HUES6 (cell line): ENCODE results near the gene STUM.
"Not testable (repeated sequence)": the region's sequence is repeated elsewhere in the genome, so short reads cannot be mapped to it uniquely, and the experiment has no call there.

Source experiments
- H3K27ac ChIP-seq: 2 replicates; pipeline ENCODE4 v1.7.0; 2013; ENCODE audit warnings: low read depth, mild to moderate bottlenecking, low read length, inconsistent platforms
- H3K27me3 ChIP-seq: 2 replicates; pipeline ENCODE4 v1.6.1; 2013; ENCODE audit warnings: low read length; ENCODE audit not compliant: control insufficient read depth, insufficient read depth
- H3K36me3 ChIP-seq: 2 replicates; pipeline ENCODE4 v1.6.1; 2013; ENCODE audit warnings: low read length; ENCODE audit not compliant: control insufficient read depth, insufficient read depth
- H3K4me1 ChIP-seq: 2 replicates; pipeline ENCODE4 v1.6.1; 2013; ENCODE audit warnings: low read length; ENCODE audit not compliant: control insufficient read depth, insufficient read depth
- H3K4me3 ChIP-seq: 2 replicates; pipeline ENCODE4 v1.5.1; 2013; ENCODE audit warnings: low read depth, low read length
- H3K9ac ChIP-seq: one replicate; pipeline ENCODE4 v1.6.1; 2013; ENCODE audit warnings: mild to moderate bottlenecking, low read length
- H3K9me3 ChIP-seq: 2 replicates; pipeline ENCODE4 v1.6.1; 2013; ENCODE audit warnings: low read depth, low read length; ENCODE audit not compliant: control insufficient read depth, insufficient read depth

STUM gene

DNA sequence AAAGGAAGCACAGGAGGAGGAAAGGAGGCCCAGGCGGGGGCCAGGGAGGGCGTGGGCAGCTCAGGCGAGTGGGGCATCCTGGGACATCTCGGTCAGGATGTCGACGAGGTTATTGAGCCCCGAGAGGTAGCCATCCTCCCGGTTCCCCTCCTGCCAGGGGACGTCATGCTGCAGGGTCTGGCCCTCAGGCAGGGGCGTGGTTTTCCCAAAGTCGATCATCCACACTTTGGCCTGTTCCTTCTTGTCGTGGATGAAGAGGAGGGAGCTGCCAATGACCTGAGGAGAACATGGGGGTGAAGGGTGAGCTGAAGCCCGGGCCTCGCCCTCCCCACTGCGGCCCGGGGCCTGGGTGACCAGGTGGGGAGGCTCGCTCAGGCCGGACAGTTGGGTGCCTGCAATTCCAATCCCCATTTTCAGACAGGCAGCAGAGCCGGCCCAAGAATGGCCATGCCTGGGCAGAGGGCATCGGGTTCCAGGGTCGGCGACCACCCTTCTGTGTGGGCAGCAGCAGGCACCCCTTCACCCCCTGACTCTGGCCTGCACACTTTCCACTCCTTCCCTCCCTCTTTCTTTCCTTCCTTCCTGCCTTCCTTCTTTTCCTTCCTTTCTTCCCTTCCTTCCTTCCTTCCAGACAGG, 86.2 kb downstream of the STUM start:
- Histone ChIP-seq H3K4me3 (no peak overlapping the region), H3K36me3 (no peaks in the 10 kb centered on the region; the same call in 1 of the 2 replicates), H3K9me3 (no peaks in the 10 kb centered on the region), H3K9ac (no peak overlapping the region), H3K27me3 (no peaks in the 10 kb centered on the region), H3K4me1 (peaks cover 15% of the 10 kb centered on the region; the same call in 1 of the 2 replicates), H3K27ac (no peak overlapping the region)

DNA sequence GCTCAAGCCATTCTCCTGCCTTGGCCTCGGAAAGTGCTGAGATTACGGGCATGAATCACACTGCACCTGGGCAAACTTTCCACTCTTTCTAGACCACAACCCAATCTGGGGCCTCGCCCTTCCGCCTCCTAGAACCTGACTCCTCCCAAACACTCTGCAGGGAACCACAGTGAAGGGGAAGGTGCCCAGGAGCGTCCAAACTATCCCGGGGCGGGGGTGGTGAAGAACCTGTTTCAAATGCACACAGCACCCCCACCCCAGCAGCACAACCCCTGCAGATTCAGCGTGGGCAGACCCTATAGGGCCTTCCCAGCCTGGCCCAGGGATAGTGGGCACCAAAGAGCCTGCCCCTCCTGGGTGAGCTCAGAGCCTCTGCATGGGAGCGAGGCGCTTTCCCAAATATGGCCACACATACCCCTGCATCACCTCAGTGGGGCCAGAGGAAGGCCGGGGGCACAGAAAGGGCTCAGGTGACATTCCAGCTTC, 86.9 kb downstream of the STUM start:
- Histone ChIP-seq H3K27me3 (no peaks in the 10 kb centered on the region), H3K9ac (no peak overlapping the region), H3K36me3 (no peaks in the 10 kb centered on the region; the same call in 1 of the 2 replicates), H3K4me3 (no peak overlapping the region), H3K27ac (no peak overlapping the region), H3K4me1 (peaks cover 20% of the 10 kb centered on the region; the same call in 1 of the 2 replicates), H3K9me3 (no peaks in the 10 kb centered on the region)

GRCh38 chr1:226636847-226637096, 88.2 kb downstream of the STUM start:
- no peaks in the 10 kb centered on the region; the same call in 1 of the 2 replicates for H3K36me3 ChIP-seq
- no peak overlapping the region for H3K4me3 ChIP-seq
- no peak overlapping the region for H3K9ac ChIP-seq
- no peaks in the 10 kb centered on the region for H3K9me3 ChIP-seq
- peaks cover 23% of the 10 kb centered on the region; the same call in 1 of the 2 replicates for H3K4me1 ChIP-seq
- H3K27ac ChIP-seq: no peak overlapping the region
- H3K27me3 ChIP-seq: no peaks in the 10 kb centered on the region

GRCh38 chr1:226637147-226637935, 88.8 kb downstream of the STUM start:
- Histone ChIP-seq H3K9ac (no peak overlapping the region), H3K36me3 (no peaks in the 10 kb centered on the region; the same call in 1 of the 2 replicates), H3K4me3 (no peak overlapping the region), H3K27me3 (no peaks in the 10 kb centered on the region), H3K4me1 (peaks cover 23% of the 10 kb centered on the region; the same call in 1 of the 2 replicates), H3K27ac (no peak overlapping the region), H3K9me3 (no peaks in the 10 kb centered on the region)

GRCh38 chr1:226638001-226638601, 89.5 kb downstream of the STUM start:
- Histone ChIP-seq H3K9ac (no peak overlapping the region), H3K36me3 (no peaks in the 10 kb centered on the region; the same call in 1 of the 2 replicates), H3K4me3 (no peak overlapping the region), H3K27ac (no peak overlapping the region), H3K4me1 (peaks cover 28% of the 10 kb centered on the region; the same call in 1 of the 2 replicates), H3K9me3 (no peaks in the 10 kb centered on the region), H3K27me3 (no peaks in the 10 kb centered on the region)

GRCh38 chr1:226638608-226639007, 90.0 kb downstream of the STUM start:
- peaks cover 34% of the 10 kb centered on the region; the same call in 1 of the 2 replicates for H3K4me1 ChIP-seq
- no peak overlapping the region for H3K27ac ChIP-seq
- no peaks in the 10 kb centered on the region; the same call in 1 of the 2 replicates for H3K36me3 ChIP-seq
- H3K9ac ChIP-seq: no peak overlapping the region
- no peaks in the 10 kb centered on the region for H3K27me3 ChIP-seq
- no peaks in the 10 kb centered on the region for H3K9me3 ChIP-seq
- H3K4me3 ChIP-seq: no peak overlapping the region

- H3K27me3 ChIP-seq, H3K4me3 ChIP-seq, H3K9me3 ChIP-seq, H3K27ac ChIP-seq, H3K9ac ChIP-seq, H3K36me3 ChIP-seq: not testable (repeated sequence)
- peaks cover 40% of the 10 kb centered on the region; the same call in 1 of the 2 replicates for H3K4me1 ChIP-seq
Measured at GRCh38 chr1:226639206-226639605, 90.6 kb downstream of the STUM start.

DNA sequence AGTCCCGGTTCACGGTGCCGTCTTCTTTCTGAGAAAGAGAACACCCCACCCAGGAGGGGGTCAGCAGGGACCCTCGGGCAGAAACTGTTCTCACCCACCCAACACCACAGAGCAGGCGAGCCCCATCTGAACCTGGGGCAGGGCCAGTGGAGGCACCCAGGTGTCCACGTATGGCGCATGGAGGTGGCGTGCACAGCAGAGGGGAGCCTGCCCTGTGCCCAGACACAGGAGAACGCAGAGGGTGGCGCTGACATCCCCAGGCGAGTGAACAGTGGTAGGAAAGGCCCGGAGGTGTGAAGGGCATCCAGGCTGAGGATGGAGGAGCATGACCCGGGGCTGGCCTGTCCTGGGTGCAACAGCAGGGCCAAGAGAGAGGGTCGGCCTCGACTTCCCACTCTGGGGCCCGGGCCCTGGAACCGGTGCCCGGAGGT, 91.1 kb downstream of the STUM start:
- H3K27me3 ChIP-seq: no peaks in the 10 kb centered on the region
- H3K9me3 ChIP-seq: no peaks in the 10 kb centered on the region
- peaks cover 41% of the 10 kb centered on the region; the same call in 1 of the 2 replicates for H3K4me1 ChIP-seq
- no peak overlapping the region for H3K4me3 ChIP-seq
- no peaks in the 10 kb centered on the region; the same call in 1 of the 2 replicates for H3K36me3 ChIP-seq
- no peak overlapping the region for H3K27ac ChIP-seq
- no peak overlapping the region for H3K9ac ChIP-seq

DNA sequence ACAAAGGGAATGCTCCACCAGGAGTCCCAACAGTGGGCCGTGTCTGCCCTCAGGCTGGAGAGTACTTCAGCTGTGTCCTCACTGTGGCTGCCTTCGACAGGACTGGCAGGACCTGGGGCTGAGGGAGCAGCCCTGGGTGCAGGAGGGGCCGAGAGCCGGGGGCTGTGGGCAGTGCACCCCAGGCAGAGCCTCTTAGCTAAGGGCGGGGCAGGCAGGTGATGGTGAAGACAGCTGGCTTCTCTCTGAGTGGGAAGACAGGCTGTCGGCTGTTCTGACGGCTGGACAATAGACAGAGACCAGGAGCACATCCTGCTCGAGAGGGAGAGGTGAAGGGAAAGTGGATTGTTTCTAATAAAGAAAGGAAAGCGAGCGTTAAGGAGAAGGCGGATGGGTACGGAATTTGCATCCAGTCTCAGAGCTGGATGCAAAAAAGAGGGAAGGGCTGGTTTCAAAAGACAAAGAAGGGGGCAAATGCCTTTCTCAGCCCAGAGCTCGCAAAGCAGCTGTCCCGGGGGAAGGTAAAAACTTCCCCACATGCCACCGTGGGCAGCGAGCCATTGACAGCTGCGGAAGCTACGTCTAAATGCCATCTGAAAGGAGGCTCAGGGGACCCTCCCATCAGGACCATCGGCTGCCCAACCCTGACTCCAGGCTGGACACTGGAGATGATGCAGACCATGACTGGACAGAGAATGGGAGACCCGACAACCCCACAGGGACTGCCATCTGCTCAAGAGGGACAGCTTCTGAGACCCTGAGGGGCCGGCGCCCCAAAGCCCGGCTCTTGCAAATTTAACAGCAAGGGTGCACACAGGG, 92.0 kb downstream of the STUM start:
- Histone ChIP-seq H3K27ac (no peak overlapping the region), H3K4me1 (peaks cover 35% of the 10 kb centered on the region; the same call in 1 of the 2 replicates), H3K9me3 (no peaks in the 10 kb centered on the region), H3K9ac (no peak overlapping the region), H3K27me3 (no peaks in the 10 kb centered on the region), H3K4me3 (no peak overlapping the region), H3K36me3 (no peaks in the 10 kb centered on the region; the same call in 1 of the 2 replicates)

GRCh38 chr1:226641671-226642231, 93.2 kb downstream of the STUM start:
- peaks cover 25% of the 10 kb centered on the region; the same call in 1 of the 2 replicates for H3K4me1 ChIP-seq
- no peaks in the 10 kb centered on the region for H3K27me3 ChIP-seq
- no peak overlapping the region for H3K27ac ChIP-seq
- H3K9me3 ChIP-seq: no peaks in the 10 kb centered on the region
- no peak overlapping the region for H3K4me3 ChIP-seq
- H3K9ac ChIP-seq: no peak overlapping the region
- no peaks in the 10 kb centered on the region; the same call in 1 of the 2 replicates for H3K36me3 ChIP-seq
